Cerebellar nuclear complex (tissue), 1 donor: ENCODE results near the gene SFXN4.
"Not testable (repeated sequence)": the region's sequence is repeated elsewhere in the genome, so short reads cannot be mapped to it uniquely, and the experiment has no call there.

ENCODE experiments used
- DNase-seq, 2 experiments: peaks; one replicate each; lab custom pipeline; 2025; lab: John Stamatoyannopoulos, UW

SFXN4 gene

DNA sequence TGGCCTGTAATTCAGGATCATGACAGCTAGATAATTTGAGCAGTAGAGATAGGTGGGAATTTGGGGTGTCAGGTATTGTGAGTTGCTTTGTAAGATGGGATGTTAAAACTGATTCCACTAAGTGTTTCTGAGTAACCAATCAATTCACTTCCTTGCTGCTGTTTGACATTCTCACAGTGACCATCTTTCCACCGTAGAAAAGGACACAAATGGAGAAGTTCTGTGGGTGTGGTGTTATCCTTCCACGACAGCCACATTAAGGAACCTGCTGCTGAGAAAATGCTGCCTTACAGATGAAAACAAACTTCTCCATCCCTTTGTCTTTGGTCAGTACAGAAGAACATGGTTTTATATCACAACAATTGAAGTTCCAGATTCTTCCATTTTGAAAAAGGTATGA lies 57.7 kb downstream of the SFXN4 start:
- not testable (repeated sequence) for DNase-seq

DNA sequence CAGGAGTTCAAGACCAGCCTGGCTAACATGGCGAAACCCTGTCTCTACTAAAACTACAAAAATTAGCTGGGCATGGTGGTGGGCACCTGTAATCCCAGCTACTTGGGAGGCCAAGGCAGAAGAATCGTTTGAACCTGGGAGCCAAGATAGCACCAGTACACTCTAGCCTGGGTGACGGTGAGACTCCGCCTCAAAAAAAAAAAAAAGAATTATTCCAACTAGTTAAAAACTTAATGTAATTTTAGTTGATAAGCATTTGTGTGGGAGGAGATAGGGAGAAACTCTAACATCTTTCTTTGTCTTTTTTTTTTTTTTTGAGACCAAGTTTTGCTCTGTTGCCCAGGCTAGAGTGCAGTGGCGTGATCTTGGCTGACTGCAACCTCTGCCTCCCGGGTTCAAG lies 58.4 kb downstream of the SFXN4 start:
- DNase-seq, result not testable (repeated sequence)

DNA sequence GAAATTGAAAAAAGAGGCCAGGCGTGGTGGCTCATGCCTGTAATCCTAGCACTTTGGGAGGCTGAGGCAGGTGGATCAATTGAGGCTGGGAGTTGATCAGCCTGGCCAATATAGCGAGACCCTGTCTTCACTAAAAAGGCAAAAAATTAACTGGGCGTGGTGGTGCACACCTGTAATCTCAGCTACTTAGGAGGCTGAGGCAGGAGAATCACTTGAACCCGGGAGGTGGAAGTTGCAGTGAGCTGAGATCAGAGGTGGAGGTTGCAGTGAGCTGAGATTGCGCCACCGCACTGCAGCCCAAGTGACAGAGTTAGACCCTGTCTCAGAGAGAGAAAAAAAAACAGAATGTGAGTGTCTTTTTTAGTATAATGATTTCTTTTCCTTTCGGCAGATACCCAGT lies 59.6 kb downstream of the SFXN4 start:
- DNase-seq, result not testable (repeated sequence)

DNA sequence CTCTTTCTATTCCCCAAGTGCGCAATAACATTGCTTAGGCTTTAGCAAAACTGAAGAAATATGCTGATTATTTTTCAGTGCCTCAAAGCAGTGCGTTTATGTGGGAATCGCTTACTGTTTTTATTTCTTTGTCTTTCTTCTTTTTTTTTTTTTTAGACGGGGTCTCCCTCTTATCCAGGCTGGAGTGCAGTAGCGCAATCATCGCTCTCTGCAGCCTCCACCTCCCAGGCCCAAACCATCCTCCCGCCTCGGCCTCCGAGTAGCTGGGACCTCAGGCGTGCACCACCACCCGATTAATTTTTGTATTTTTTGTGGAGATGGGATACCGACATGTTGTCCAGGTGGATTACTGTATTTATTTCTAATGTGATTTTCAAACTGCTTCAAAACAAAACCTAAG lies 60.4 kb downstream of the SFXN4 start:
- DNase-seq, result no peak

DNA sequence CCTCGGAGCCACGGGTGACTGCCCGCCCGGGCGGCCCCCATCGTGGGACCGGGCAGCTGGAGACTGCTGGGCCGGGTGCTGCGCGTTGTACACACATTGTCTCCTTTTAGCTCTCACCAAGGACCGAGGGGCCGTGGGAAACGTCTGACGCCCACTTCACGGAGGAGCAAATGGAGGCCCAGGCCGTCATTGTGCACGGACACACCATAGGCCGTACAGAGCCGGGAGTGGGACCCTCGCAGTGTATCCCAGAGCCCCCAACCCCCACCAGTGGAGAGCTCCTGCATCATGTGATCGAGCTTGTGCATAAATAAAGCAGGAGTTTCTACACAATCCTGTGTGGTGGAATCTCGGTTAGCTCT lies 60.9 kb downstream of the SFXN4 start:
- DNase-seq, result no peak

DNA sequence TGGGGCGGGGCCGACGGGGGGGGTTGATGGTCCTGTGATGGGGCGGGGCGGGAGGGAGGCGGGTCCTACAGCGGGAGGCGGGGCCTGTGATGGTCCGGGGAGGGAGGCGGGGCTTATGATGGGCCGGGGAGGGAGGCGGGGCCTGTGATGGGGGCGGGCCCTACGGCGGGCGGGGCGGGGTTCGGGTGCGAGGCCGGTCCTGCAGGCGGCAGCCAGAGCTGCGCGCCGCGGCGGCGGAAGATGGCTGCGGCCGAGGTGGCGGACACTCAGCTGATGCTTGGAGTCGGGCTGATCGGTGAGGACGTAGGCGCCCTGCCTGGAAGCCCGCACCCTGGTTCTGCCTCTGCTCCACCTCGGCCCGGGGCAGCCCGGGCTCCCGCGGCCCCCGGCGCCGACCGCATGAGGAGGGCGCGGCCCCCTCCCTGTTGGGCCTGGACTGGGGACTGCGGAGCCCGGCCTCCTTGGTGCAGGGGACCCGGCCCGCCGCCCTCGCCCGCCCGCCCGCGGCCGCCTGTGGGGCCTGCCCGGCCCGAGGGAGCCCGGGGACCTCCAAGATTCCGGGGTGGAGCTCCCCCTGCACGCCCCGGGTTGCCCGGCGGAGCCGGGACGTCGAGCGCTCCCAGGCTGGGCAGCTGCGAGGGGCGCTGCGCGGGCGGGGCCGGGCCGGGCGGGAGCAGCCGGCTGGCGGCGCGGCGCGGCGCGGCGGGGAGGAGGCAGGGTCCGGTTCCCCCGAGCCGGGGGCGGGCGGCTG lies 61.4 kb downstream of the SFXN4 start, which contains the start of gene DENND10:
Gene DENND10, plus strand, starts transcription at position 211 of the 751 bp plus-strand sequence. Its CDS starts 30 bp downstream, at position 241.
- DNase-seq, result no peak

DNA sequence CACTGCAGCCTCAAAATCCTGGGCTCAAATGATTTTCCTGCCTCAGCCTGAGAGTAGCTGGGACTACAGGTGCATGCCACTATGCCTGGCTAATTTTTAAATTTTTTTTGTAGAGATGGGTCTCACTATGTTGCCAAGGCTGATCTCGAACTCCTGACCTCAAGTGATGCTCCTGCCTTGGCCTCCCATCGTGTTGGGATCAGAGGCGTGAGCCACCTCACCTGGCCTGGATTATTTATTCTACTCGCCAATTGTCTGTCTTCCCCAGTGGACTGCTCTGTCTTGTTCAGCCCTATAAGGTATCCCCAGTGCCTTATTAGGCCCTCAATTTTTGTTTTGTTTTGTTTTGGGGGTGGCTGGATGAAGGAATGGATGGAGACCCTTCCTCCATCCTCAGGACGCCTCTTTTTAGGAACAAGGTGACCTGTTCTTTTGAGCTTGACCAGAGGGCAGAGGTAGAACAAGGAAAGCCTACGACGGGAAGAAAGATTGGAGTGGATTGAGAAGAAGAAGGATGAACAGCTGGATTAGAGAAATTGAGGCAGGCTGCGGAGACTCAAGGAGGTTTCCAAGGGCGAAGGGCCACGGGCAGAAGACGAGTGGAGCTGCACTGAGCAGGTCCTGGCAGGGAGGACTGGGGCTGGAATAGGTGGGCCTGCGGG lies 62.1 kb downstream of the SFXN4 start:
- no peak for DNase-seq

DNA sequence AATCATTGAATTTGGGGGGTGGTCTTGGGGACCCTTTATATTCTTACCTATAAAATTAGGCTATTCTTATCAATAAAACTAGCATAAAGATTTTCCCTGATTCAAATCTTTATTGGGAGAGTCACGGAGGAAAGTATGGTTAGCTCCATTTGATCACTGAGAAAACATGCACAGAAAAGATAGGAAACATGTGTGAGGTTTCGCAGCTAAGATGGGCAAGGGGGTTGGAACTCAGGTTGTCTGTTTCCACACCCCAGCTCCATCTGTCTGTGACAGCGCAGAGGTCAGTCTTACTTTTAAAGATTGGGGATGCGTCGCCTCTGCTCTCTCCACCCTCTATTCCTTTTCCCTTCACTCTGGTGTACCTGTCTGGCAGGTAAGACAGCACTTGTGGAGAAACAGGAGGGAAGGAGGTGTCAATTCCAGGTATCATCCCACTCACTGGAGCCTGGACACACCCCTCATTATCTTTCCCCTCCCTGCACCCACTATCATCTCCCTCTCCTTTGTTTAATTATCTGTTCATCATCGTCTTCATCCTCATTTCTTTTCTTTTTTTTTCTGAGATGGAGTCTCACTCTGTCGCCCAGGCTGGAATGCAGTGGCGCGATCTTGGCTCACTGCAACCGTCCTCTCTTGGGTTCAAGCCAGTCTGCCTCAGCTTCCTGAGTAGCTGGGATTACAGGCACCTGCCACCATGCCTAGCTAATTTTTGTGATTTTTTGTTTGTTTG lies 64.0 kb downstream of the SFXN4 start:
- DNase-seq, result no peak

DNA sequence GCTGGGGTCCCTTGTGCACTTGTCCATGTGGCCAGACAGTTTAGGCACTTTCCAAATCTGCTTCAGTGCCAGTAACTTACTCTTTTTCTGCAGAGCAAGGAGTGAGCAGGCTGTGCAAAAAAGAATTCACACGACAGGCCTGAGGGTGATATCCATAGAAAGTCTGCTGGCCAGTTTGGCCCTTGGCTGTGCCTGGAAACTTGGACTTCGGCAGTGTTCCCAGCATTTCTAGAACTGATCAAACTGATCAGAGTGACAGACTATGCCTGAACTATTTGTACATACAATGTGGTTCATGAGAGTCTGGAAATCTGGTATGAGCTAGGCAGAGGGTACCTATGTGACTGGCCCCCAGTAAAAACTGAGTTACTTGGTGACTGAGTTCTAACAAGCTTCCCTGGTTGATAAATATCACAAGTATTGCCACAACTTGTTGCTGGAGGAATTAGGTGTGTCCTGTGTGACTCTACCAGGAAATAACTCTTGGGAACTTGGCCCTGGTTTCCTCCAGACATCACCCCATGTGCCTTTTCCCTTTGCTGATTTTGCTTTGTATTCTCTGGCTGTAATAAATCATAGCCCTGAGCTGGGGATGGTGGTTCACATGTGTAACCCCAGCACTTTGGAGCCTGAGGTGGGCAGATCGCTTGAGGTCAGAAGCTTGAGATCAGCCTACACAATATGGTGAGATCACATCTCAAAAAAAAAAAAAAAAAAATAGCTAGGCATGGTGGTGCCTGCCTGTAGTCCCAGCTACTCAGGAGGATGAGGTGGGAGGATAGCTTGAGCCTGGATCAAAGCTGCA lies 64.9 kb downstream of the SFXN4 start:
- no peak for DNase-seq

DNA sequence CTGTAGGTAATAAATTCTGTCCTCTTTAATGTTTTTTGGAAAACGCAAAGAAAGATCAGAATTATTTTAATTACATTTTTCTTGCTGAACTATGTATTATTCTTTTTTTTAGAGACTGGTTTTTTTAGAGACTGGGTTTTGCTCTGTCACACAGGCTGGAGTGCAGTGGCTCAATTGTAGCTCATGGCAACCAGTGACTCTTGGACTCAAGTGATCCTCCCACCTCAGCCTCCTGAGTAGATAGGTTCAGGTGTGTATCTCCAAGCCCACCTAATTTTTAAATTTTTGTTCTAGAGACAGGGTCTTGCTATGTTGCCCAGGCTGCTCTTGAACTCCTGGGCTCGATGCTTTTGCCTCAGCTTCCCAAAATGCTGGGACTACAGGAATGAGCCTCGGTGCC lies 66.9 kb downstream of the SFXN4 start:
- no peak for DNase-seq

DNA sequence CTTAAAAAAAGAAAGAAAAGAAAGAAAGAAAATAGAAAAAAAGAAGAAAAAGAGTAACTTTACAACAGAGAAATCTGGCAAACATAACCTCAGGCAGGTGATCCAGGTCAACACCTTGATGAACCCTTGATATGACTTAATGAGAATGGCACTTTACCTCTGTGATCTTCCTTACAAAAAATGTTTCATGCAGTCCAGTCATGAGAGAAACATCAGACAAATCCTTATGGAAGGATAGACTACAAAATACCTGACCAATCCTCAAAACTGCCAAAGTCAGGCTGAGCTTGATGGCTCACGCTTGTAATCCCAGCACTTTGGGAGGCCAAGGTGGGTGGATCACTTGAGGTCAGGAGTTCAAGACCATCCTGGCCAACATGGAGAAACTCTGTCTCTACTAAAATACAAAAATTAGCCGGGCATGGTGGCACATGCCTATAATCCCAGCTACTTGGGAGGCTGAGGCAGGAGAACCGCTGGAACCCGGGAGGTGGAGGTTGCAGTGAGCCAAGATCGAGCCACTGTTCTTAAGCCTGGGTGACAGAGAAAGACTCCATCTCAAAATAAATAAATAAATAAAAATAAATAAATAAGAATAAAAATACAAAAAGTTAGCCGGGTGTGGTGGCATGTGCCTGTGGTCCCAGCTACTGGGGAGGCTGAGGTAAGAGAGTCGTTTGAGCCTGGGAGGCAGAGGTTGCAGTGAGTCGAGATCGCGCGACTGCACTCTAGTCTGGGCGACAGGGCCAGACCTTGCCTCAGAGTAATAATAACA lies 68.7 kb downstream of the SFXN4 start:
- not testable (repeated sequence) for DNase-seq

DNA sequence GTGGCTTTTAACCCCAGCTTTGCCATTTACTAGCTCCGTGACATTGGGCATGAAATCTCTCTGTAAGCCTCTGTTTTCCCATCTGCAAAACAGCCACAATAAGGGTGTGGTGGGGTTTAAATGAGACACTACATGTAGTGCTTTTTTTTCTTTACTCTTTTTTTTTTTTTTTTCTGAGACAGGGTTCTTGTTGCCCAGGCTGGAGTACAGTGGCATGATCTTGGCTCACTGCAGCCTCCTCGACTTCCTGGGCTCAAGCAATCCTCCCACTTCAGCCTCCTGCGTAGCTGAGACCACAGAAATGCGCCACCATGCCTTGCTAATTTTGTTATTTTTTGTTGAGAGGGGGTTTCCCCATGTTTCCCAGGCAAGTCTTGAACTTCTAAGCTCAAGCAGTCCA lies 69.9 kb downstream of the SFXN4 start:
- no peak for DNase-seq

DNA sequence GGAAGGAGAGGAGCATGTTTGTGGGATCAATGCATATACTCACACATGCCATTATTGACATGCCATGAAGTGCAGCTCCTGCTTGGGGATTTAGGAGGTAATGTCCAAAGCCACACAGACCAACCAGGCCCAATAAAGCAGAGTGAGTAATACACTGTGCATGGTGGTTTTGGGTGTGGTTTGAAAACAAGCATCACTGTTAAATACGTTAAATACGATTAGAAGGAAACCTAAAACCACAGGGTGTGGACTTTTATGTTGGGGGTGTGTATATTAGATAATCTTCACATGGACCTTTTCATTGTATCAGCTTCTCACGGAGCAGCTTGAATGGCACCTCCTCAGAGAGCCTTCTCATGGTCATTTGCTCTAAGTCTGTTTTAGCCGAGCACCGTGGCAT lies 74.5 kb downstream of the SFXN4 start:
- DNase-seq, result no peak
